K562 (cell line): Measurements from ENCODE around the gene ARL4D. TPM values are rescaled to one million over a fixed set of nuclear protein-coding genes. Genes with fewer than 3 reads are reported as not detected.

Source experiments
- ATAC-seq: fragments of 200-7000 bp; cut with Tn5 transposase; 3 replicates; pipeline ENCODE4 v1.9.1; 2020; ENCODE audit warnings: moderate library complexity
- BruUV-seq: library from RNA; stranded (reverse); fragments of 400-500 nt; replicated peaks from 2 replicates; lab custom pipeline; 2021; lab: Mats Ljungman, UMichigan
- CTCF ChIA-PET: fragments of 300-600 bp; formaldehyde crosslinking; extraction: SDS; loops from one replicate; lab custom pipeline; 2021; ENCODE audit warnings: low intra/inter-chr PET ratio; lab: Yijun Ruan, JAX
- POLR2A ChIA-PET: fragments of 300-600, 350-650 bp; sonication (Branson Sonifier 250); formaldehyde crosslinking; extraction: SDS; loops from one replicate; lab custom pipeline; 2021; ENCODE audit warnings: antibody characterized with exemption, inconsistent platforms; lab: Yijun Ruan, JAX
- DNase-seq, 4 experiments: peaks; one replicate each; pipeline versions ENCODE4 v3.0.0 to v3.0.0-alpha.2; 2011 to 2018; ENCODE audit warnings: low spot score in 3 of 4, mixed read lengths in 3 of 4; ENCODE audit errors: extremely low read depth in 1 of 4
- FAIRE-seq: peaks from 2 replicates; lab custom pipeline; 2011; peaks lifted over from hg19 to GRCh38; lab: Jason Lieb, UNC
- H2AFZ ChIP-seq: 2 replicates; pipeline ENCODE4 v1.6.0; 2011; ENCODE audit warnings: low read depth, low read length, control low read depth, inconsistent platforms
- H3K27ac ChIP-seq: fragments of 200-600 bp; 3 replicates; pipeline ENCODE4 v1.8.0; 2011; ENCODE audit warnings: low read depth, mild to moderate bottlenecking, control low read depth, inconsistent platforms, low read length, moderate library complexity, mixed read lengths; ENCODE audit errors: extremely low read depth
- H3K27me3 ChIP-seq, 2 experiments: fragments of 300-600 bp in 1 of 2; 2 replicates in 1 of 2; 3 replicates in 1 of 2; pipeline versions ENCODE4 v1.6.0 to v1.8.0; 2011; ENCODE audit warnings: inconsistent platforms in 2 of 2, low read length in 2 of 2, mild to moderate bottlenecking in 1 of 2, mixed read lengths in 1 of 2, moderate library complexity in 1 of 2; ENCODE audit not compliant: control insufficient read depth in 2 of 2, insufficient read depth in 2 of 2
- H3K36me3 ChIP-seq: fragments of 300-600 bp; 3 replicates; pipeline ENCODE4 v1.8.0; 2011; ENCODE audit warnings: mild to moderate bottlenecking, low read length, inconsistent platforms; ENCODE audit not compliant: control insufficient read depth, insufficient read depth
- H3K4me1 ChIP-seq, 2 experiments: fragments of 200-600 bp in 1 of 2; replicated peaks in 1 of 2; 2 replicates in 1 of 2; 3 replicates in 1 of 2; pipeline versions ENCODE4 v1.5.1 to v1.8.0; 2011; ENCODE audit warnings: inconsistent platforms in 2 of 2, low read length in 2 of 2, mild to moderate bottlenecking in 1 of 2, mixed read lengths in 1 of 2, moderate library complexity in 1 of 2; ENCODE audit not compliant: control insufficient read depth in 2 of 2, insufficient read depth in 2 of 2
- H3K4me2 ChIP-seq: 2 replicates; pipeline ENCODE4 v1.6.1; 2011; ENCODE audit warnings: low read length, control low read depth, inconsistent platforms, mixed read lengths; ENCODE audit not compliant: insufficient read depth
- H3K4me3 ChIP-seq: fragments of 200-600 bp; sonication (generic), shearing (Covaris generic); 2 replicates; pipeline ENCODE4 v1.5.1; 2016; ENCODE audit warnings: control low read depth, inconsistent platforms
- H3K79me2 ChIP-seq: fragments of 200-600 bp; 3 replicates; pipeline ENCODE4 v1.8.0; 2011; ENCODE audit warnings: low read length, inconsistent platforms; ENCODE audit not compliant: control insufficient read depth, insufficient read depth
- H3K9ac ChIP-seq, 2 experiments: 2 replicates each; pipeline versions ENCODE4 v1.6.0 to v1.6.1; 2011; ENCODE audit warnings: low read depth in 2 of 2, low read length in 2 of 2, control low read depth in 1 of 2, inconsistent platforms in 1 of 2, mild to moderate bottlenecking in 1 of 2, mixed read lengths in 1 of 2; ENCODE audit not compliant: insufficient read depth in 1 of 2
- H3K9me1 ChIP-seq: one replicate; pipeline ENCODE4 v1.6.0; 2011; ENCODE audit warnings: inconsistent platforms, mild to moderate bottlenecking, low read length, moderate library complexity; ENCODE audit not compliant: control insufficient read depth, insufficient read depth
- H3K9me3 ChIP-seq: replicated peaks from 2 replicates; pipeline ENCODE4 v1.5.1; 2011; ENCODE audit warnings: low read depth, low read length, inconsistent platforms; ENCODE audit not compliant: control insufficient read depth, insufficient read depth
- H4K20me1 ChIP-seq: replicated peaks from 2 replicates; pipeline ENCODE4 v1.6.1; 2011; ENCODE audit warnings: low read length, inconsistent platforms, mixed read lengths; ENCODE audit not compliant: control insufficient read depth, insufficient read depth
- CREM ChIP-seq: IDR thresholded peaks from 2 replicates; pipeline ENCODE4 v1.6.1; 2014; ENCODE audit warnings: antibody characterized with exemption, low read depth
- EGR1 ChIP-seq: fragments of 450-650 bp; conservative IDR thresholded peaks from 2 replicates; pipeline ENCODE4 v1.6.1; 2017; ENCODE audit warnings: mild to moderate bottlenecking
- GABPB1 ChIP-seq: sonication (generic); formaldehyde crosslinking; IDR thresholded peaks from 2 replicates; pipeline ENCODE4 v1.8.0; 2022; ENCODE audit warnings: mild to moderate bottlenecking, missing genetic modification reagents
- HMG20B ChIP-seq: fragments of 250-450 bp; sonication (Bioruptor Pico); IDR thresholded peaks from 2 replicates; pipeline ENCODE4 v1.5.0; 2021; ENCODE audit warnings: mild to moderate bottlenecking
- JUND ChIP-seq, 2 experiments: IDR thresholded peaks; 2 replicates in 1 of 2; 3 replicates in 1 of 2; pipeline ENCODE4 v1.6.1; 2011; ENCODE audit warnings: borderline replicate concordance in 2 of 2, low read depth in 2 of 2, low read length in 2 of 2, improper control_type of control experiment in 1 of 2, missing biosample characterization in 1 of 2, missing genetic modification characterization in 1 of 2, missing genetic modification reagents in 1 of 2
- KDM1A ChIP-seq, 2 experiments: fragments of 450-650 bp; IDR thresholded peaks; 2 replicates each; pipeline ENCODE4 v1.6.1; 2016; ENCODE audit warnings: mild to moderate bottlenecking in 2 of 2
- LARP7 ChIP-seq: fragments of 450-650 bp; IDR thresholded peaks from 2 replicates; pipeline ENCODE4 v1.6.1; 2016
- NFIX ChIP-seq: fragments of 250-450 bp; sonication (Bioruptor Pico); IDR thresholded peaks from 2 replicates; pipeline ENCODE4 v1.4.0; 2020; ENCODE audit warnings: low read depth, mild to moderate bottlenecking, moderate library complexity
- POLR2AphosphoS2 ChIP-seq: IDR thresholded peaks from 2 replicates; pipeline ENCODE4 v1.6.1; 2012; ENCODE audit warnings: low read length, improper control_type of control experiment
- SIN3A ChIP-seq, 2 experiments: fragments of 150-350 bp in 1 of 2; IDR thresholded peaks; 2 replicates each; pipeline ENCODE4 v1.6.1; 2011 to 2016; ENCODE audit warnings: borderline replicate concordance in 2 of 2, low read depth in 2 of 2, low read length in 2 of 2, mild to moderate bottlenecking in 2 of 2, moderate library complexity in 2 of 2; ENCODE audit not compliant: control insufficient read depth in 1 of 2
- SIN3B ChIP-seq: fragments of 450-650 bp; IDR thresholded peaks from 2 replicates; pipeline ENCODE4 v1.6.1; 2017; ENCODE audit warnings: low read depth, mild to moderate bottlenecking, moderate library complexity
- SMARCA4 ChIP-seq: fragments of 450-650 bp; IDR thresholded peaks from 2 replicates; pipeline ENCODE4 v1.6.1; 2016
- SP2 ChIP-seq: IDR thresholded peaks from 2 replicates; pipeline ENCODE4 v1.6.1; 2011; ENCODE audit warnings: mild to moderate bottlenecking, low read depth, low read length, moderate library complexity; ENCODE audit not compliant: poor library complexity, severe bottlenecking; ENCODE audit errors: extremely low read depth
- U2AF2 ChIP-seq: fragments of 200-400 bp; formaldehyde crosslinking; optimal IDR thresholded peaks from 2 replicates; pipeline ENCODE3; 2017; ENCODE audit warnings: low read depth, mild to moderate bottlenecking, low read length
- ZFP30 ChIP-seq: fragments of 250-450 bp; sonication (Bioruptor Pico); IDR thresholded peaks from 2 replicates; pipeline ENCODE4 v1.8.0; 2022; ENCODE audit warnings: moderate library complexity, mild to moderate bottlenecking, inconsistent platforms, borderline replicate concordance
- ZKSCAN1 ChIP-seq: fragments of 150-350 bp; IDR thresholded peaks from 2 replicates; pipeline ENCODE4 v1.6.1; 2016; ENCODE audit warnings: low read depth, low read length
- ZNF655 ChIP-seq: fragments of 250-450 bp; sonication (Bioruptor Pico); IDR thresholded peaks from 2 replicates; pipeline ENCODE4 v1.5.0; 2021
- ZNF740 ChIP-seq, 3 experiments: fragments of 200-800 bp in 1 of 3; sonication (Bioruptor generic) in 1 of 3; sonication (generic) in 1 of 3; formaldehyde crosslinking in 1 of 3; IDR thresholded peaks; 2 replicates each; pipeline versions ENCODE4 v1.6.1 to v1.8.0; 2016 to 2022; ENCODE audit warnings: mild to moderate bottlenecking in 2 of 3, missing compliant biosample characterization in 2 of 3, missing genetic modification characterization in 2 of 3, missing genetic modification reagents in 1 of 3
- ZNF766 ChIP-seq: fragments of 200-800 bp; sonication (Bioruptor generic); conservative IDR thresholded peaks from 2 replicates; pipeline ENCODE4 v1.6.1; 2016; ENCODE audit warnings: missing genetic modification characterization, missing compliant biosample characterization
- WGBS: fragments of 100-300 bp; shearing (Covaris generic); methylation state at CpG from one replicate; pipeline ENCODE4 v1.1.6; 2016; ENCODE audit warnings: low coverage, mixed read lengths; ENCODE audit not compliant: insufficient coverage; ENCODE audit errors: missing lambda C conversion rate; 5-methylcytosine and 5-hydroxymethylcytosine counted together
- in situ Hi-C: fragments of 300-500 bp; cut with MboI; formaldehyde crosslinking; loops from 4 replicates; pipeline ENCODE4 v1.15.0; 2018; ENCODE audit warnings: inconsistent platforms, mixed read lengths
- intact Hi-C: fragments of 100-400 bp; cut with micrococcal nuclease; formaldehyde crosslinking; loops from 2 replicates; pipeline ENCODE4 v1.14.2; 2022
- polyA plus RNA-seq, 8 experiments: library from polyadenylated mRNA; depleted of rRNA in 4 of 8; stranded (reverse) in 5 of 8; unstranded in 3 of 8; fragments of >200 nt; fragmentation: Nextera tagmentation in 2 of 8; fragmentation: Illumina TruSeq in 1 of 8; extraction: Ambion mirVana in 2 of 8; extraction: Trizol in 1 of 8; gene quantifications; 2 replicates each; pipeline versions ENCODE4 v1.2.1 to v1.2.3, GENCODE V29; 2011 to 2014; ENCODE audit warnings: inconsistent platforms in 1 of 8, missing spikeins in 1 of 8
- total RNA-seq, 7 experiments: library from RNA; depleted of rRNA in 6 of 7; stranded (reverse); fragments of >200 nt in 6 of 7; fragmentation: Illumina TruSeq in 2 of 7; extraction: Trizol in 2 of 7; gene quantifications; 2 replicates each; pipeline versions ENCODE4 v1.2.1 to v1.2.3, GENCODE V29; 2011 to 2021; ENCODE audit warnings: low replicate concordance in 1 of 7

Gene ARL4D
- total and polyA plus RNA-seq, 9 of the 15 experiments (the other 6 are each of a cell fraction or from before 2014, with no cell fraction given), result 0.07 to 0.53 (median 0.28) TPM; not detected in 1

- Histone ChIP-seq H3K9ac (peak overlapping the region; percentile 85 to 92; a peak in 3 of 4 replicates), H3K27me3 (no peaks in the 10 kb centered on the region), H3K4me3 (peak overlapping the region; percentile 42), H3K4me2 (peak overlapping the region; percentile 89), H3K27ac (peak overlapping the region; percentile 86), H3K79me2 (no peaks in the 10 kb centered on the region), H4K20me1 (no peaks in the 10 kb centered on the region), H2AFZ (peak overlapping the region; percentile 88), H3K36me3 (no peaks in the 10 kb centered on the region), H3K9me1 (no peaks in the 10 kb centered on the region), H3K4me1 (peaks cover 5 to 12% of the 10 kb centered on the region in 2 experiments; a peak in 2 of 5 replicates), H3K9me3 (no peaks in the 10 kb centered on the region)
- no TSS peak for BruUV-seq
- ChIA-PET CTCF (interaction anchor here (0.5 to 0.9 kb wide), 3 partner anchors 94 to 1681 kb away, joined by 3 read pairs; partner anchors contain the start of gene DHX8), POLR2A (interaction anchor here (0.9 to 6.2 kb wide), 7 partner anchors 9 to 94 kb away, joined by 3 to 88 read pairs (median 9); partner anchors contain the start of genes ARL4D and DHX8)
- FAIRE-seq (peak; percentile 59), DNase-seq (peak; percentile 40 to 71 (median 47)), ATAC-seq (peak; percentile 74)
- in situ Hi-C loops (loop anchor here (5.0 kb wide), 1 partner anchor 93 kb away; the partner anchor contains the start of gene DHX8), intact Hi-C loops (loop anchor here (1.0 kb wide), 1 partner anchor 94 kb away; the partner anchor contains the start of gene DHX8)
- WGBS, result 12% methylated on average over 33 of the region's 33 CpGs
- TF ChIP-seq POLR2AphosphoS2 (no peak), JUND (IDR thresholded peaks at IDR 0.05; ENCODE audit: borderline replicate concordance, low read depth, low read length) (0 out of 2 replicates have a peak, but pooled peaks have one; percentile 30), JUND (tag; IDR thresholded peaks at IDR 0.05; ENCODE audit: borderline replicate concordance, low read depth, low read length) (0 out of 3 replicates have a peak, but pooled peaks have one; percentile 35), NFIX (no peak), SP2 (no peak), SIN3A (IDR thresholded peaks at IDR 0.05; ENCODE audit: borderline replicate concordance in 2 of 2, control insufficient read depth in 1 of 2, low read depth in 2 of 2, low read length in 2 of 2) (no peak), GABPB1 (CRISPR knock-in tag) (no peak), ZKSCAN1 (no peak), KDM1A (IDR thresholded peaks at IDR 0.05) (no peak), SMARCA4 (0 out of 2 replicates have a peak, but pooled peaks have one; percentile 11), EGR1 (no peak), CREM (peak; percentile 46; the same call in 1 of the 2 replicates), HMG20B (CRISPR knock-in tag) (no peak), ZNF655 (CRISPR knock-in tag) (no peak), ZNF740 (CRISPR knock-in tag; IDR thresholded peaks at IDR 0.05) (no peak), ZNF740 (tag; IDR thresholded peaks at IDR 0.05) (no peak), LARP7 (no peak), SIN3B (no peak), U2AF2 (no peak), ZFP30 (CRISPR knock-in tag) (no peak), ZNF766 (CRISPR knock-in tag) (no peak)
Observed at GRCh38 chr17:43389046-43389947, 9.5 kb upstream of the ARL4D start.
